GM10266 (cell line): Measurements from ENCODE around the gene COL25A1.

Experiments
- DNase-seq: peaks from one replicate; pipeline ENCODE4 v3.0.0; 2012; ENCODE audit errors: extremely low spot score
- CTCF ChIP-seq: IDR thresholded peaks from 2 replicates; pipeline ENCODE4 v1.5.1; 2012; ENCODE audit warnings: mild to moderate bottlenecking, low read depth; ENCODE audit not compliant: control insufficient read depth, insufficient read depth; ENCODE audit errors: missing control alignments

The COL25A1 gene

DNA sequence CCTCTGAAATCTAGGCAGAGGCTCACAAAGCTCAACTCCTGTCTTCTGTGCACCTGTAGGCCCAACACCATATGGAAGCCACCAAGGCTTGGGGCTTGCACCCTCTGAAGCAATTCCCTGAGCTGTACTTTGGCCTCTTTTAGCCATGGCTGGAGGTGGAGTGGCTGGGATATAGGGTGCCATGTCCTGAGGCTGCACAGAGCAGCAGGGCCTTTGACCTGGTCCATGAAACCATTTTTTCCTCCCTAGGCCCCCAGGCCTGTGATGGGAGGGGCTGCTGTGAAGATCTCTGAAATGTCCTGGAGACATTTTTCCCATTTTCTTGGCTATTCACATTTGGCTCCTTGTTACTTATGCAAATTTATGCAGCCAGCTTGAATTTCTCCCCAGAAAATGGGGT, 20.9 kb upstream of the COL25A1 start:
- TF ChIP-seq CTCF = no peak
- no peak for DNase-seq

- TF ChIP-seq CTCF = no peak
- DNase-seq = no peak
Observed at GRCh38 chr4:109321232-109321631, 18.8 kb upstream of the COL25A1 start.

- no peak for TF ChIP-seq CTCF
- DNase-seq = no peak
Observed at GRCh38 chr4:109319684-109320083, 17.2 kb upstream of the COL25A1 start.

GRCh38 chr4:109319156-109319555, 16.7 kb upstream of the COL25A1 start:
- DNase-seq = no peak
- TF ChIP-seq CTCF = no peak

DNA sequence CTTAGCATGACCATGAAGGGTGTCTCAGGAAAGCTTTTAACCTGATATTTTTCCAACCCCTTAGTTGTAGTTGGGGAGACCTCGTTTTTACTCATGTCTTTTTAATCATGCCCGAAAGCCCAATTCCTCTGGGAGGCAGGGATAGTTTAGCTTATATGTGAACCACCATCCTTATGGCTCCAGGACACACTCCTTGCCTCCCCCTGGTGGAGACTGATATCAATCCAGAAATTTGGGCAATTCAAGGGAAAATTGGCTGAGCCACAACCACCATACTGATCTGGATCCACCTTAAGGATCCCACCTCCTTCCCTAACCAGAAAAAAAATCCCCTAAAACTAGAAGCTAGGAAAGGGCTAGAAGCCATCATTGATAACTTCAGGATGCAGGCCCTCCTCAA, 13.4 kb upstream of the COL25A1 start:
- DNase-seq = no peak
- TF ChIP-seq CTCF = no peak

DNA sequence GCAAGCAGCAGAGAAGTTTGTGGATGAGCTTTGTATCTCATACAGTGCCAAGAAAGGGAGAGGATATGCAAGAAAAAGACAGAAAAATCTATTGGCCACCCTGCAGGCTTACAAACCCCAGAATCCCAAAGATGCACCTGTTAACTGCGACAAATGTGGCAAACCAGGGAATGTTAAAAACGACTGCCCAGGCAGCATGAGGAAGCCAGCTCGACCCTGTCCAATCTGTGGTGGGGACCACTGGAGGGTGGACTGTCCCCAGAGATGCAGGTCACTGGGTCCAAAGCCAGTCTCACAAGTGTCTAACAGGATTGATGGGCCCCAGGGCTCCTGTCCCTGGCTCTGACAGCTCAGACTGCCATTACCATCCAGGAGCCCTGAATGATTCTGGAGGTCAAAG, 12.9 kb upstream of the COL25A1 start:
- no peak for DNase-seq
- no peak for TF ChIP-seq CTCF

DNA sequence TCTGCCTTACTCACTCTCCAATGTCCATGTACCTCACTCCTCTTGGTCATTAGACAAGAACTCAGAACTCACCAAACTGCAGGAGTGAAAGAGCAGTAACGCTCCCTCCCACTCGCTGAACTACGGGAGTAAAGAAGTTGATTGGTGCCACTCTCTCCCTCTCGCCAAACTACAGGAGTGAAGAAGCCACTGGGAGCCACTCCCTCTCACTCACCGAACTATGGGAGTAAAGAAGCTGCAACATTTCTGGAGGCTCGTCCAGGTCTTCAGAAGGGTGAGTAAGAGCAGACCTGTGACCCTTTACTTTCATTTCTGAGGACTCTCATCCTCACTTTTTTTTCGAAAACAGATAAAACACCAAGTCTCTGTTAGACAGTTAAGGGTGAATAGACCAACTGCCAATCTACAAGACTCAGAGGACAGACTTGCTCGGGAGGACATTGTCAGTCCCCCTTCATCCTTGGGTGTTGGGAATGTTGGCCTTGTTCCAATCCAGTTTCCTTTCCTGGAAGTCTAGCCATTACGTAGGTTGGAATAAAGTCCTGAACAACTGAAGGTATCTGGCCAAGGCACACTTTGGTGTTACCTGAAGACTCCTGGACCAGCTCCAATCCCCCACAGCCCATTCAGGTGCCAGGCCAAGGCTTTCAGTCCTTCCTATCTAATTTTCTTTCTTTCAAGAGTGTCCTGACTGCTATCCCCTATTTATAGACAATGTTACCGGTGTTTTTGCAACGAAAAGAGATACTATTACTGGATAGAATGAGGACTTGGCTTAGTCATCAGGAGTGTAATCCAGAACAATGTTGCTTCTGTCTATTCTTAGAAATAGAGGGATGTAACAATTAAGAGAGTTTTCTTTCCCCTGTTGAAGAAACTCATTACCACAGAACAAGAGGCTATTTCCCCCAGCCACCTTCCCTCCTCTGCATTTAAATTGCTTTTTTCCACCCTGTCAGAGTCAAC, 11.0 kb upstream of the COL25A1 start:
- no peak for TF ChIP-seq CTCF
- DNase-seq = no peak
